ENCODE results near the gene TPX2.

DNA sequence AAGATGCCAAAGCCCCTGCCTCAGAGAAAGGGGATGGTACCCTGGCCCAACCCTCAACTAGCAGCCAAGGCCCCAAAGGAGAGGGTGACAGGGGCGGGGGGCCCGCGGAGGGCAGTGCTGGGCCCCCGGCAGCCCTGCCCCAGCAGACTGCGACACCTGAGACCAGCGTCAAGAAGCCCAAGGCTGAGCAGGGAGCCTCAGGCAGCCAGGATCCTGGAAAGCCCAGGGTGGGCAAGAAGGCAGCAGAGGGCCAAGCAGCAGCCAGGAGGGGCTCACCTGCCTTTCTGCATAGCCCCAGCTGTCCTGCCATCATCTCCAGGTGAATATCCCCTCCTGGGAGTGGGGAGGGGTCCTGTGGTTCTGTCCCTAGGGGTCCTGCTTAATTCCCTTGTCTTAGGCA, 81.1 kb downstream of the TPX2 start:
- no peak for TF ChIP-seq CHD1 (IDR thresholded peaks at IDR 0.05; ENCODE audit: low read depth, low read length)
- TF ChIP-seq, protein P1, sequence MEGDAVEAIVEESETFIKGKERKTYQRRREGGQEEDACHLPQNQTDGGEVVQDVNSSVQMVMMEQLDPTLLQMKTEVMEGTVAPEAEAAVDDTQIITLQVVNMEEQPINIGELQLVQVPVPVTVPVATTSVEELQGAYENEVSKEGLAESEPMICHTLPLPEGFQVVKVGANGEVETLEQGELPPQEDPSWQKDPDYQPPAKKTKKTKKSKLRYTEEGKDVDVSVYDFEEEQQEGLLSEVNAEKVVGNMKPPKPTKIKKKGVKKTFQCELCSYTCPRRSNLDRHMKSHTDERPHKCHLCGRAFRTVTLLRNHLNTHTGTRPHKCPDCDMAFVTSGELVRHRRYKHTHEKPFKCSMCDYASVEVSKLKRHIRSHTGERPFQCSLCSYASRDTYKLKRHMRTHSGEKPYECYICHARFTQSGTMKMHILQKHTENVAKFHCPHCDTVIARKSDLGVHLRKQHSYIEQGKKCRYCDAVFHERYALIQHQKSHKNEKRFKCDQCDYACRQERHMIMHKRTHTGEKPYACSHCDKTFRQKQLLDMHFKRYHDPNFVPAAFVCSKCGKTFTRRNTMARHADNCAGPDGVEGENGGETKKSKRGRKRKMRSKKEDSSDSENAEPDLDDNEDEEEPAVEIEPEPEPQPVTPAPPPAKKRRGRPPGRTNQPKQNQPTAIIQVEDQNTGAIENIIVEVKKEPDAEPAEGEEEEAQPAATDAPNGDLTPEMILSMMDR (IDR thresholded peaks at IDR 0.05; ENCODE audit: control extremely low read depth in 1 of 3, insufficient read depth in 1 of 3, low read depth in 1 of 3, low read length in 3 of 3): no peak
- no peak for TF ChIP-seq CEBPB (IDR thresholded peaks at IDR 0.05; ENCODE audit: low read depth, low read length)
- no peak for TF ChIP-seq BRCA1 (IDR thresholded peaks at IDR 0.05; ENCODE audit: low read depth, low read length)
- TF ChIP-seq RFX5 (IDR thresholded peaks at IDR 0.05; ENCODE audit: borderline replicate concordance, low read depth, low read length): no peak
- TF ChIP-seq TAF1 (IDR thresholded peaks at IDR 0.05; ENCODE audit: low read depth, low read length): no peak
- TF ChIP-seq, protein P2, sequence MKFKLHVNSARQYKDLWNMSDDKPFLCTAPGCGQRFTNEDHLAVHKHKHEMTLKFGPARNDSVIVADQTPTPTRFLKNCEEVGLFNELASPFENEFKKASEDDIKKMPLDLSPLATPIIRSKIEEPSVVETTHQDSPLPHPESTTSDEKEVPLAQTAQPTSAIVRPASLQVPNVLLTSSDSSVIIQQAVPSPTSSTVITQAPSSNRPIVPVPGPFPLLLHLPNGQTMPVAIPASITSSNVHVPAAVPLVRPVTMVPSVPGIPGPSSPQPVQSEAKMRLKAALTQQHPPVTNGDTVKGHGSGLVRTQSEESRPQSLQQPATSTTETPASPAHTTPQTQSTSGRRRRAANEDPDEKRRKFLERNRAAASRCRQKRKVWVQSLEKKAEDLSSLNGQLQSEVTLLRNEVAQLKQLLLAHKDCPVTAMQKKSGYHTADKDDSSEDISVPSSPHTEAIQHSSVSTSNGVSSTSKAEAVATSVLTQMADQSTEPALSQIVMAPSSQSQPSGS (IDR thresholded peaks at IDR 0.05; ENCODE audit: low read length): no peak
- no peak for TF ChIP-seq POLR2AphosphoS5 (IDR thresholded peaks at IDR 0.05; ENCODE audit: low read depth, low read length)
